CD4-positive, alpha-beta memory T cell (primary cell): ENCODE data around the gene LTO1. TPM values are rescaled to one million over a fixed set of nuclear protein-coding genes. Genes with fewer than 3 reads are reported as not detected.

Experiments
- CTCF ChIA-PET: fragments of 350-600 bp; sonication (Branson Sonifier 250); formaldehyde crosslinking; loops from one replicate; lab custom pipeline; 2021; ENCODE audit warnings: inconsistent platforms; ENCODE audit not compliant: partially characterized antibody; lab: Charles Lee
- POLR2A ChIA-PET: fragments of 350-600 bp; sonication (Branson Sonifier 250); formaldehyde crosslinking; loops from one replicate; lab custom pipeline; 2021; ENCODE audit not compliant: partially characterized antibody; lab: Charles Lee
- DNase-seq, 5 donors: peaks; one replicate each; pipeline versions ENCODE4 v3.0.0 to v3.0.0-alpha.2; 2020 to 2022; ENCODE audit warnings: mixed read lengths in 1 of 5
- H3K27ac ChIP-seq: one replicate; pipeline ENCODE4 v1.7.0; 2013; ENCODE audit warnings: low read depth, low read length
- H3K27me3 ChIP-seq: 2 replicates; pipeline ENCODE4 v1.7.0; 2013; ENCODE audit warnings: mild to moderate bottlenecking, low read length, moderate library complexity; ENCODE audit not compliant: insufficient read depth
- H3K36me3 ChIP-seq: 2 replicates; pipeline ENCODE4 v1.7.0; 2013; ENCODE audit warnings: mild to moderate bottlenecking, low read length, moderate library complexity; ENCODE audit not compliant: insufficient read depth
- H3K4me1 ChIP-seq: 2 replicates; pipeline ENCODE4 v1.7.0; 2013; ENCODE audit warnings: mild to moderate bottlenecking, low read length, moderate library complexity; ENCODE audit not compliant: insufficient read depth
- H3K4me3 ChIP-seq, 2 donors: one replicate each; pipeline ENCODE4 v1.7.0; 2013; ENCODE audit warnings: low read length in 2 of 2, mild to moderate bottlenecking in 1 of 2
- H3K9me3 ChIP-seq, 2 donors: one replicate each; pipeline ENCODE4 v1.7.0; 2013; ENCODE audit warnings: low read length in 2 of 2, control low read depth in 1 of 2; ENCODE audit not compliant: control insufficient read depth in 1 of 2
- H3K27ac Mint-ChIP-seq, 7 donors: one replicate each; pipeline ENCODE4 v1.8.0; 2020 to 2021; ENCODE audit warnings: mixed read lengths in 7 of 7, mild to moderate bottlenecking in 6 of 7, inconsistent platforms in 3 of 7, moderate library complexity in 3 of 7
- H3K27me3 Mint-ChIP-seq, 2 donors: one replicate each; pipeline ENCODE4 v1.8.0; 2020 to 2021; ENCODE audit warnings: mixed read lengths in 2 of 2
- H3K36me3 Mint-ChIP-seq, 2 donors: one replicate each; pipeline ENCODE4 v1.8.0; 2020 to 2021; ENCODE audit warnings: mixed read lengths in 2 of 2, inconsistent platforms in 1 of 2, mild to moderate bottlenecking in 1 of 2
- H3K4me1 Mint-ChIP-seq, 4 donors: one replicate each; pipeline ENCODE4 v1.8.0; 2020 to 2021; ENCODE audit warnings: mixed read lengths in 4 of 4, mild to moderate bottlenecking in 1 of 4
- H3K4me3 Mint-ChIP-seq, 8 donors: one replicate each; pipeline ENCODE4 v1.8.0; 2020 to 2021; ENCODE audit warnings: mixed read lengths in 8 of 8, mild to moderate bottlenecking in 7 of 8, moderate library complexity in 6 of 8, inconsistent platforms in 3 of 8
- H3K9me3 Mint-ChIP-seq, 8 donors: one replicate each; pipeline ENCODE4 v1.8.0; 2020 to 2021; ENCODE audit warnings: mixed read lengths in 8 of 8, mild to moderate bottlenecking in 5 of 8, inconsistent platforms in 3 of 8, moderate library complexity in 1 of 8
- intact Hi-C: fragments of 100-400 bp; cut with micrococcal nuclease; formaldehyde crosslinking; loops from one replicate; pipeline ENCODE4 v1.15.1; 2023
- polyA plus RNA-seq, 2 donors: library from polyadenylated mRNA; unstranded; fragments of 300-500 nt; fragmentation: Illumina TruSeq; gene quantifications; one replicate each; pipeline ENCODE4 v1.2.3, GENCODE V29; 2021
- total RNA-seq, 2 experiments: library from RNA; stranded (reverse); gene quantifications; one replicate each; pipeline ENCODE4 v1.2.3, GENCODE V29; 2021

The LTO1 gene
- total and polyA plus RNA-seq, 4 experiments from 2014 or later = 13.3 to 63.0 (median 39.5) TPM

DNA sequence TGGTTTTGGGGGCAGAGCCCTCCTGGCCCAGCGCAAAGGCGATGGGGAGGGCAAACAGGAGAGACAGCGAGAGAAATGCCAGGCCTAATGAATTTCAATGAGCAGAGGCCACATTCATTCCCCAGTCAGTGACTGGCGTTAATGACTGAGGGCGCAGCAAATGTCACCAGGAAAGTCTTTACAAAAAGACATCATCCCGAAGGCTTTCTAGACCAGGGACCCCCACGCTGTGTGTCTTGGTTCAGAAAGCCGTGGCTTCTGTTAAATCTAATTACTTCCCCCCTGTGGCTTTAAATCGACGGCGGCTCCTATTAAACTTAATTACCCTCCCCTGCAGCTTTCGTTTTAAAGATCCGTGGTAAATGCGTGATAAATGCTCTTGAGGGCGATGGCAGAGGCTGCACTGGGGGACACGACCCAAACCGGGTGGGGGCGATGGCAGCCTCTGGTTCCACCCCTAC is 30.2 kb upstream of the LTO1 start:
- Mint-ChIP-seq H3K36me3 (no peaks in the 10 kb centered on the region), H3K27ac (no peak overlapping the region), H3K9me3 (peaks cover 0 to 2% (median 0%) of the 10 kb centered on the region in 8 donors), H3K27me3 (peaks cover 23 to 29% of the 10 kb centered on the region in 2 donors), H3K4me3 (peak overlapping the region in 4 of 8 donors; percentile 9 to 54 (median 40)), H3K4me1 (peaks cover 4 to 22% (median 12%) of the 10 kb centered on the region in 4 donors)
- CTCF ChIA-PET = interaction anchor here (1.3 kb wide), 1 partner anchor 19 kb away, joined by 3 read pairs; no protein-coding TSS in a partner anchor
- intact Hi-C loops = no loop called here
- Histone ChIP-seq H3K36me3 (no peaks in the 10 kb centered on the region), H3K27ac (no peak overlapping the region), H3K27me3 (peaks cover 24% of the 10 kb centered on the region), H3K9me3 (no peaks in the 10 kb centered on the region), H3K4me3 (no peak overlapping the region), H3K4me1 (peaks cover 7% of the 10 kb centered on the region)
- POLR2A ChIA-PET = no interaction called here
- no peak for DNase-seq

DNA sequence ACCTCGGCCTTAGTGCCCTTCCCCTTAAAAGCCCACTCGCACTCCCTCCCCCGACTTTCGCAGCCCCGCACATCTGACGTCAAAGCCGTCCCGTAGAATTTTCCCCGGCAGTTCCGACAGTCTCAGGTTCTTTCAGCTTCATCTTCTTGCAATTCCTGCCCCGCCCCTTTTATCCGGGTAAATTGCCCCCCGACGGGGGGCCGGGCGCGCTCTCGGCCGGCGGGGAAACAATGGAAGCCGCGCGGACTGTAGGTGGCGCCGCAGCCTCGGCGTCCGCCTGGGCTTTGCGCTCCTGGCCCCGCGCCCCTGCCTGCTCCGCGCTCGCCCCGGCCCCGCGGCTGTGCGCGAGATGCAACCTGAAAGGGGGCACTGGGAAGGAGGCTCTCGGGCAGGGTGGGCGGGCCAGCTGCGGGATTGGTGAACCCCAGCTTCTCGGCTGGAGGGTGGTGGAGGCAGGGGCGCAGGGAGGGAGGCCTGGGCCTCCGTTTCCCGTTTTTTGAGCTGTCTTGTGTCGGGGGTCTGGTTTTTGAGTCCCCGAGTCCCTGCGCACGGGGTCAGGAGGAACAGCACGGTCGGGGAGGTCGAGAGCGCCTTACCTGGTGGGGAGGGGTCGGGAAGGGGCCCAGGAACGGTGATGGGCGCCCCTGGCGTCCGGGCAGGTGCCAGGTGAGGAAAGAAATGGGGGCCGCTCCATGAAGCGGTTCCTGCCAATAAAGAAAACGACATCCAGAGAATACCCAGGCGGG is 29.5 kb upstream of the LTO1 start:
- no peaks in the 10 kb centered on the region for H3K36me3 Mint-ChIP-seq
- H3K4me3 Mint-ChIP-seq = peak overlapping the region in 5 of 8 donors; percentile 26 to 55 (median 34)
- H3K27ac ChIP-seq = no peak overlapping the region
- H3K36me3 ChIP-seq = no peaks in the 10 kb centered on the region
- ChIA-PET POLR2A (no interaction called here), CTCF (interaction anchor here (1.3 kb wide), 1 partner anchor 19 kb away, joined by 3 read pairs; no protein-coding TSS in a partner anchor)
- H3K27me3 ChIP-seq = peaks cover 24% of the 10 kb centered on the region
- no peak overlapping the region for H3K27ac Mint-ChIP-seq
- H3K9me3 ChIP-seq = no peaks in the 10 kb centered on the region
- H3K27me3 Mint-ChIP-seq = peaks cover 25 to 30% of the 10 kb centered on the region in 2 donors
- peaks cover 0 to 3% (median 0%) of the 10 kb centered on the region in 8 donors for H3K9me3 Mint-ChIP-seq
- H3K4me1 Mint-ChIP-seq = peaks cover 4 to 22% (median 12%) of the 10 kb centered on the region in 4 donors
- DNase-seq = no peak
- H3K4me3 ChIP-seq = no peak overlapping the region
- peaks cover 7% of the 10 kb centered on the region for H3K4me1 ChIP-seq
- intact Hi-C loops = loop anchor here (5.0 kb wide), 1 partner anchor 183 kb away; no protein-coding TSS in a partner anchor

DNA sequence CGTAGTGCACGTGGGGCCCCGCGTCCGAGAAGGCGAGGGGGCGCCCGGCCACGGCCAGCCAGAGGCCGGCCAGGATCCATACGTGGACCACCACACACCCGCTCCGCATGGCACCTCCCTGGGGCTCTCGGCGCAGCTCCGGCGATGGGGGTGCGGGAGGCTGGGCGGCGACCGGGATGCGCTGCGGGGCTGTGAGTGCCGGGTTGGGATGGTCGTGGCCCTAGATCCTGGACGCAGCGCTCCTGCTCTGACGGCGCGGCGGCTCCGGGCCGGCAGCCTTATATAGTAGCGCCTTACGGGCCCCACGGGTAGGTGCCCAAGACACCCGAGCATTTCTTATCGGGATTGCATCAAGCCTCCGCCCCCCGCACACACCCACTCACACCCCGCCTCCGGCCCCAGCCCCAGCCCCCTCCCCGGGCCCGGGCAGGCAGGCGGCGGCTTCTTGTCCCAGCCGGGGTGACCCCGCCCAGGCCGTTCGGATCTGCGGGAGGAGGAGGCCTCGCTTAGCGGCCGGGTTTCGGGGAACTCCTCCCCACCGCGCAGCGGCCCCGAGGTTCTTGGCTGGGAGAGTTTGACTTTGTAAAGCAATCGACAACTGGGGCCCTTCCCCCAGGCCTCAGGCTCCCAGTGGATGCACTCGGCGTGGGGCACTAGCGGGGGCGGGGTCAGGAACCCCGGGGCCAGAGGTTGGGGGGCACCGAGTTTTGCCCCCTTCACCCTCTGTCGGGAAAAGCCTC is 28.8 kb upstream of the LTO1 start, which contains the start of gene FGF19:
Gene FGF19 (minus strand): TSS at position 255 of the 740 bp plus-strand sequence. CDS start 146 bp downstream, at position 109.
- intact Hi-C loops = loop anchor here (5.0 kb wide), 1 partner anchor 183 kb away; no protein-coding TSS in a partner anchor
- H3K27me3 ChIP-seq = peaks cover 24% of the 10 kb centered on the region
- H3K4me1 ChIP-seq = peaks cover 7% of the 10 kb centered on the region
- no peaks in the 10 kb centered on the region for H3K36me3 ChIP-seq
- Mint-ChIP-seq H3K27ac (no peak within 1 kb of the TSS), H3K9me3 (peaks cover 0 to 3% (median 0%) of the 10 kb centered on the region in 8 donors), H3K4me1 (peaks cover 4 to 22% (median 12%) of the 10 kb centered on the region in 4 donors), H3K4me3 (peak within 1 kb of the TSS in 5 of 8 donors; percentile 26 to 59 (median 35)), H3K27me3 (peaks cover 25 to 29% of the 10 kb centered on the region in 2 donors), H3K36me3 (no peaks in the 10 kb centered on the region)
- DNase-seq = no peak
- ChIA-PET CTCF (interaction anchor here (1.3 kb wide), 1 partner anchor 18 kb away, joined by 3 read pairs; no protein-coding TSS in a partner anchor), POLR2A (no interaction called here)
- no peak within 1 kb of the TSS for H3K27ac ChIP-seq
- no peaks in the 10 kb centered on the region for H3K9me3 ChIP-seq
- H3K4me3 ChIP-seq = no peak within 1 kb of the TSS

DNA sequence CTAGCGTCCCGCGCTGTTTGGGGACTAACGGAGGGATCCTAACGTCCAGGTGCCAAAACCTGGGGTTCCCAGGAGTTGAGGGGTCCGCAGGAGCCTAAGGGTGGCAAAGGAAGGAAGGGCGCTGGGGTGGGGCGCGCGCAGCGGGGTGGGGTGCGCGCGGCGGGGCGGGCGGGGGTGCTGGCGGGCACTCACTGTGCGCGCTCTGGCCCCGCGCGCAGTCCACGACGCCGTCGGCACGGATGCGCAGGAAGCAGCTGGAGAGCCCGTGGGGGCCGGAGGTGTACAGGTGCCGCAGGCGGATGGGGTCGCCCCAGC is 28.3 kb upstream of the LTO1 start:
- DNase-seq = no peak
- Mint-ChIP-seq H3K36me3 (no peaks in the 10 kb centered on the region), H3K27me3 (peaks cover 27 to 29% of the 10 kb centered on the region in 2 donors), H3K4me1 (peaks cover 4 to 22% (median 12%) of the 10 kb centered on the region in 4 donors), H3K9me3 (peaks cover 0 to 3% (median 0%) of the 10 kb centered on the region in 8 donors), H3K4me3 (no peak overlapping the region), H3K27ac (no peak overlapping the region)
- intact Hi-C loops = loop anchor here (5.0 kb wide), 1 partner anchor 184 kb away; no protein-coding TSS in a partner anchor
- CTCF ChIA-PET = no interaction called here
- Histone ChIP-seq H3K36me3 (no peaks in the 10 kb centered on the region), H3K27me3 (peaks cover 24% of the 10 kb centered on the region), H3K9me3 (no peaks in the 10 kb centered on the region), H3K27ac (no peak overlapping the region), H3K4me3 (no peak overlapping the region), H3K4me1 (peaks cover 7% of the 10 kb centered on the region)
- POLR2A ChIA-PET = no interaction called here

DNA sequence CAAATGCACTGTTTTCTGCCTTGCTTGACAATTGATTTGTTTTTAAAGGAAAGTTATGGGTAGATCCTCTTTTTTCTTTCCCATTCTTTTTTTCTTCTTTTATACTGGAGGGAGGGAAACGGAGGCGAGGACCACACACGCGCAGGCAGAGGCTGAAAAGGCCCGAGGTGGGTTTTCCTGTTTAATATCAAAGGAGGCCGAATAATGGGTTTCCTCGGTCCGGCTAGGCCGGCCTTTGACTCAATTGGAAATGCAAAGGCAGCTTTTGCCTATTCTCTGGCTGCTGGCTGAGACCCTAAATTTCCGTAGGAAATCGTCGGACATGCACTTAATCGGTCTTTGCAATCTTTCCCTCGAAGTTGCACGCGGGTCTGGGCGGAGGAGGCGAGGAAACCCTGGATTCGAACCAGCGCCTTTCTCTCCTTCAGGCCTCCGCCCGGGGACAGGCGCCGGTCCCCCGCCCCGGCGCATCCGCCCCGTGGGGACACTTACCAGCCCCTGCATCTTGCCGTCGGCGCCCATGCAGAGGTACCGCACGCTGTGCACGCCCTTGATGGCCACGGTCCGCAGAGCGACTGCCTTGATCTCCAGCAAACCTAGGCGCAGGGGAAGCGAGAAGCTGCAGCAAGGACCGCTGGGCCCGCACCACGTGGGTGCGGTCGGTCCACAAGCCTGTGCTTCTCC is 27.8 kb upstream of the LTO1 start:
- Histone ChIP-seq H3K27ac (no peak overlapping the region), H3K9me3 (no peaks in the 10 kb centered on the region)
- POLR2A ChIA-PET = no interaction called here

DNA sequence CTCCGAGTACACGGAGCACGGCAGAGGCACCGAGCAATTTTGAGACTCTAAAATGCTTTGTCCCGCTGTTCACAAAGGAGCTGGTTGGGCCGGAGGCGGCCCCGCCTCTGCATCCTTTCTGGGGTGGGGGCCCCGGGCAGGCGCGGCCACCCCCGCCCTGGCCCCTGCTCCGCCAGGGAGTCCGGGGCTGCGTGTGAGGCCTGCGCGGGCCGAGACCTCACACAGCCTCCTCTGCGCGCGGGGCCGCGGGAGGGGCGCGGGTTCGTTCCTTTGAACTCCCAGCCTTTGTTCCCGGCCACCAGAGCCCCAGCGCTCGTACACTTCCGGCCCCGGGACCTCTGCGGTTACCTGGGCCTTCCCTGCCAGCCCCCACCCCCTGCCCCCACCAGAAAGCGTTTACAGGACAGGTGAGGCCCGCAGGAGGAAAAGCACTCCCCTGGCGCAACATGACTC is 27.1 kb upstream of the LTO1 start:
- Mint-ChIP-seq H3K4me3 (no peak overlapping the region), H3K27me3 (peaks cover 30 to 32% of the 10 kb centered on the region in 2 donors), H3K9me3 (peaks cover 0 to 3% (median 0%) of the 10 kb centered on the region in 8 donors), H3K27ac (no peak overlapping the region), H3K36me3 (no peaks in the 10 kb centered on the region), H3K4me1 (peaks cover 4 to 22% (median 12%) of the 10 kb centered on the region in 4 donors)
- ChIA-PET POLR2A (no interaction called here), CTCF (no interaction called here)
- Histone ChIP-seq H3K4me3 (no peak overlapping the region), H3K27me3 (peaks cover 25% of the 10 kb centered on the region), H3K36me3 (no peaks in the 10 kb centered on the region), H3K4me1 (peaks cover 7% of the 10 kb centered on the region), H3K9me3 (no peaks in the 10 kb centered on the region), H3K27ac (no peak overlapping the region)
- intact Hi-C loops = loop anchor here (5.0 kb wide), 1 partner anchor 185 kb away; no protein-coding TSS in a partner anchor
- no peak for DNase-seq

More for the DNA sequence above, 27.8 kb upstream of the LTO1 start:
- no peaks in the 10 kb centered on the region for H3K36me3 ChIP-seq
- no peaks in the 10 kb centered on the region for H3K36me3 Mint-ChIP-seq
- peaks cover 7% of the 10 kb centered on the region for H3K4me1 ChIP-seq
- H3K9me3 Mint-ChIP-seq = peaks cover 0 to 3% (median 0%) of the 10 kb centered on the region in 8 donors
- CTCF ChIA-PET = no interaction called here
- H3K4me3 Mint-ChIP-seq = peak overlapping the region in 2 of 8 donors; percentile 26 to 59
- no peak overlapping the region for H3K4me3 ChIP-seq
- no peak for DNase-seq
- peaks cover 24% of the 10 kb centered on the region for H3K27me3 ChIP-seq
- H3K27ac Mint-ChIP-seq = no peak overlapping the region
- H3K4me1 Mint-ChIP-seq = peaks cover 4 to 22% (median 12%) of the 10 kb centered on the region in 4 donors
- H3K27me3 Mint-ChIP-seq = peaks cover 29 to 31% of the 10 kb centered on the region in 2 donors
- intact Hi-C loops = loop anchor here (5.0 kb wide), 1 partner anchor 184 kb away; no protein-coding TSS in a partner anchor
